Liver (tissue), 9 donors: ENCODE data around the gene CCDC167. TPM values are rescaled to one million over a fixed set of nuclear protein-coding genes. Genes with fewer than 3 reads are reported as not detected.

Source experiments
- DNase-seq: peaks from one replicate; pipeline ENCODE4 v3.0.0-alpha.2; 2017; ENCODE audit warnings: low spot score
- H3K27ac ChIP-seq, 2 donors: one replicate each; pipeline ENCODE4 v1.7.0; 2013; ENCODE audit warnings: inconsistent platforms in 2 of 2, low read length in 2 of 2, control low read depth in 1 of 2, low read depth in 1 of 2, mild to moderate bottlenecking in 1 of 2
- H3K27me3 ChIP-seq, 4 donors: one replicate each; pipeline versions ENCODE4 v1.6.1 to v1.7.0; 2013; ENCODE audit warnings: low read length in 3 of 4, inconsistent platforms in 1 of 4, mild to moderate bottlenecking in 1 of 4, moderate library complexity in 1 of 4; ENCODE audit not compliant: control insufficient read depth in 4 of 4, insufficient read depth in 4 of 4
- H3K36me3 ChIP-seq, 4 donors: one replicate each; pipeline versions ENCODE4 v1.6.1 to v1.7.0; 2013; ENCODE audit warnings: low read length in 3 of 4, mild to moderate bottlenecking in 3 of 4, low read depth in 1 of 4, moderate library complexity in 1 of 4; ENCODE audit not compliant: control insufficient read depth in 4 of 4, insufficient read depth in 3 of 4
- H3K4me1 ChIP-seq, 4 donors: one replicate each; pipeline versions ENCODE4 v1.6.1 to v1.7.0; 2013; ENCODE audit warnings: low read length in 3 of 4, mild to moderate bottlenecking in 3 of 4, moderate library complexity in 1 of 4; ENCODE audit not compliant: control insufficient read depth in 4 of 4, insufficient read depth in 4 of 4
- H3K4me3 ChIP-seq, 3 donors: one replicate each; pipeline versions ENCODE4 v1.6.1 to v1.7.0; 2013; ENCODE audit warnings: low read length in 3 of 3, control low read depth in 1 of 3, low read depth in 1 of 3, mild to moderate bottlenecking in 1 of 3
- H3K9ac ChIP-seq, 2 donors: one replicate each; pipeline ENCODE4 v1.7.0; 2013; ENCODE audit warnings: low read length in 2 of 2, mild to moderate bottlenecking in 2 of 2, moderate library complexity in 2 of 2, control low read depth in 1 of 2, low read depth in 1 of 2
- H3K9me3 ChIP-seq, 4 donors: one replicate each; pipeline versions ENCODE4 v1.6.1 to v1.7.0; 2013; ENCODE audit warnings: low read length in 3 of 4; ENCODE audit not compliant: control insufficient read depth in 4 of 4
- CTCF ChIP-seq: fragments of 150-350 bp; IDR thresholded peaks from 2 replicates; pipeline ENCODE4 v1.5.1; 2017; ENCODE audit warnings: improper control_type of control experiment, low read depth, low read length; ENCODE audit not compliant: missing input control
- EGR1 ChIP-seq, 2 donors: IDR thresholded peaks; 2 replicates each; pipeline ENCODE4 v1.6.1; 2016 to 2018; ENCODE audit warnings: antibody characterized with exemption in 2 of 2, low read depth in 2 of 2
- FOXA1 ChIP-seq: IDR thresholded peaks from 2 replicates; pipeline ENCODE4 v1.6.1; 2016; ENCODE audit warnings: antibody characterized with exemption
- FOXA2 ChIP-seq: IDR thresholded peaks from 2 replicates; pipeline ENCODE4 v1.6.1; 2016; ENCODE audit warnings: antibody characterized with exemption
- GABPA ChIP-seq, 2 donors: IDR thresholded peaks in 1 of 2; conservative IDR thresholded peaks in 1 of 2; 2 replicates each; pipeline ENCODE4 v1.6.1; 2016; ENCODE audit warnings: antibody characterized with exemption in 2 of 2, mild to moderate bottlenecking in 1 of 2, moderate library complexity in 1 of 2
- HNF4A ChIP-seq, 2 donors: conservative IDR thresholded peaks; 2 replicates each; pipeline ENCODE4 v1.6.1; 2016; ENCODE audit warnings: antibody characterized with exemption in 2 of 2, mild to moderate bottlenecking in 2 of 2
- HNF4G ChIP-seq: IDR thresholded peaks from 2 replicates; pipeline ENCODE4 v1.6.1; 2016; ENCODE audit warnings: antibody characterized with exemption
- JUND ChIP-seq, 2 donors: IDR thresholded peaks; 2 replicates each; pipeline ENCODE4 v1.6.1; 2016; ENCODE audit warnings: antibody characterized with exemption in 2 of 2
- MAX ChIP-seq: IDR thresholded peaks from 2 replicates; pipeline ENCODE4 v1.6.1; 2016; ENCODE audit warnings: antibody characterized with exemption
- NR2F2 ChIP-seq: IDR thresholded peaks from 2 replicates; pipeline ENCODE4 v1.6.1; 2016; ENCODE audit warnings: antibody characterized with exemption
- RAD21 ChIP-seq, 2 donors: IDR thresholded peaks; 2 replicates each; pipeline ENCODE4 v1.6.1; 2016; ENCODE audit warnings: antibody characterized with exemption in 2 of 2, mild to moderate bottlenecking in 2 of 2
- RXRA ChIP-seq, 2 donors: IDR thresholded peaks; 2 replicates each; pipeline ENCODE4 v1.6.1; 2017 to 2018; ENCODE audit warnings: antibody characterized with exemption in 2 of 2, mild to moderate bottlenecking in 1 of 2
- SP1 ChIP-seq: IDR thresholded peaks from 2 replicates; pipeline ENCODE4 v1.6.1; 2018; ENCODE audit warnings: antibody characterized with exemption, mild to moderate bottlenecking
- TAF1 ChIP-seq: conservative IDR thresholded peaks from 2 replicates; pipeline ENCODE4 v1.6.1; 2016; ENCODE audit warnings: antibody characterized with exemption, mild to moderate bottlenecking
- YY1 ChIP-seq: IDR thresholded peaks from 2 replicates; pipeline ENCODE4 v1.6.1; 2016; ENCODE audit warnings: antibody characterized with exemption, mild to moderate bottlenecking
- ZBTB33 ChIP-seq: IDR thresholded peaks from 2 replicates; pipeline ENCODE4 v1.6.1; 2016; ENCODE audit warnings: antibody characterized with exemption
- WGBS: extraction: QIAGEN DNeasy Blood & Tissue Kit; methylation state at CpG from one replicate; pipeline ENCODE4 v1.1.7; 2013; 5-methylcytosine and 5-hydroxymethylcytosine counted together
- polyA plus RNA-seq, 2 donors: library from polyadenylated mRNA; stranded (reverse) in 1 of 2; unstranded in 1 of 2; fragments of 200-250 nt in 1 of 2; fragments of >200 nt in 1 of 2; fragmentation: Nextera tagmentation in 1 of 2; extraction: Ambion mirVana in 1 of 2; gene quantifications; one replicate each; pipeline versions ENCODE4 v1.2.1 to v1.2.3, GENCODE V29; 2013 to 2015
- total RNA-seq, 2 donors: library from RNA; depleted of rRNA; stranded (reverse); fragments of >200 nt; gene quantifications; one replicate each; pipeline ENCODE4 v1.2.3, GENCODE V29; 2014
- TF ChIP-seq, protein P1 (sequence below): IDR thresholded peaks from 2 replicates; pipeline ENCODE4 v1.6.1; 2016; ENCODE audit warnings: antibody characterized with exemption
- TF ChIP-seq, protein P2 (sequence below): IDR thresholded peaks from 2 replicates; pipeline ENCODE4 v1.6.1; 2016; ENCODE audit warnings: antibody characterized with exemption, mild to moderate bottlenecking
- donor health status: healthy.
- donor health status: healthy.
- donor health status: healthy.
- donor health status: healthy.
- donor health status: healthy.

Gene CCDC167
- total and polyA plus RNA-seq, 4 donors: 14.1 to 54.8 (median 42.7) TPM

- Histone ChIP-seq H3K9me3 (no peaks in the 10 kb centered on the region), H3K36me3 (no peaks in the 10 kb centered on the region), H3K4me1 (no peaks in the 10 kb centered on the region), H3K9ac (no peak overlapping the region), H3K27ac (no peak overlapping the region), H3K4me3 (no peak overlapping the region), H3K27me3 (no peaks in the 10 kb centered on the region)
- no peak for TF ChIP-seq HNF4A (conservative IDR thresholded peaks at IDR 0.05)
- TF ChIP-seq YY1: no peak
- no peak for TF ChIP-seq RXRA (IDR thresholded peaks at IDR 0.05)
- TF ChIP-seq RAD21 (IDR thresholded peaks at IDR 0.05): no peak
- TF ChIP-seq JUND (IDR thresholded peaks at IDR 0.05): no peak
- TF ChIP-seq CTCF: no peak
- TF ChIP-seq GABPA (IDR thresholded peaks at IDR 0.05 in 1 of 2, conservative IDR thresholded peaks at IDR 0.05 in 1 of 2): no peak
- no peak for TF ChIP-seq FOXA2
- TF ChIP-seq, protein P1, sequence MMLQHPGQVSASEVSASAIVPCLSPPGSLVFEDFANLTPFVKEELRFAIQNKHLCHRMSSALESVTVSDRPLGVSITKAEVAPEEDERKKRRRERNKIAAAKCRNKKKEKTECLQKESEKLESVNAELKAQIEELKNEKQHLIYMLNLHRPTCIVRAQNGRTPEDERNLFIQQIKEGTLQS: no peak
- TF ChIP-seq FOXA1: no peak
- no peak for TF ChIP-seq SP1
- TF ChIP-seq MAX: no peak
- no peak for TF ChIP-seq HNF4G
- no peak for TF ChIP-seq TAF1
- TF ChIP-seq EGR1 (IDR thresholded peaks at IDR 0.05; ENCODE audit: low read depth in 2 of 2): no peak
- TF ChIP-seq ZBTB33: no peak
- TF ChIP-seq, protein P2, sequence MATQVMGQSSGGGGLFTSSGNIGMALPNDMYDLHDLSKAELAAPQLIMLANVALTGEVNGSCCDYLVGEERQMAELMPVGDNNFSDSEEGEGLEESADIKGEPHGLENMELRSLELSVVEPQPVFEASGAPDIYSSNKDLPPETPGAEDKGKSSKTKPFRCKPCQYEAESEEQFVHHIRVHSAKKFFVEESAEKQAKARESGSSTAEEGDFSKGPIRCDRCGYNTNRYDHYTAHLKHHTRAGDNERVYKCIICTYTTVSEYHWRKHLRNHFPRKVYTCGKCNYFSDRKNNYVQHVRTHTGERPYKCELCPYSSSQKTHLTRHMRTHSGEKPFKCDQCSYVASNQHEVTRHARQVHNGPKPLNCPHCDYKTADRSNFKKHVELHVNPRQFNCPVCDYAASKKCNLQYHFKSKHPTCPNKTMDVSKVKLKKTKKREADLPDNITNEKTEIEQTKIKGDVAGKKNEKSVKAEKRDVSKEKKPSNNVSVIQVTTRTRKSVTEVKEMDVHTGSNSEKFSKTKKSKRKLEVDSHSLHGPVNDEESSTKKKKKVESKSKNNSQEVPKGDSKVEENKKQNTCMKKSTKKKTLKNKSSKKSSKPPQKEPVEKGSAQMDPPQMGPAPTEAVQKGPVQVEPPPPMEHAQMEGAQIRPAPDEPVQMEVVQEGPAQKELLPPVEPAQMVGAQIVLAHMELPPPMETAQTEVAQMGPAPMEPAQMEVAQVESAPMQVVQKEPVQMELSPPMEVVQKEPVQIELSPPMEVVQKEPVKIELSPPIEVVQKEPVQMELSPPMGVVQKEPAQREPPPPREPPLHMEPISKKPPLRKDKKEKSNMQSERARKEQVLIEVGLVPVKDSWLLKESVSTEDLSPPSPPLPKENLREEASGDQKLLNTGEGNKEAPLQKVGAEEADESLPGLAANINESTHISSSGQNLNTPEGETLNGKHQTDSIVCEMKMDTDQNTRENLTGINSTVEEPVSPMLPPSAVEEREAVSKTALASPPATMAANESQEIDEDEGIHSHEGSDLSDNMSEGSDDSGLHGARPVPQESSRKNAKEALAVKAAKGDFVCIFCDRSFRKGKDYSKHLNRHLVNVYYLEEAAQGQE: no peak
- TF ChIP-seq NR2F2: no peak
- WGBS: 84% methylated on average over 7 of the region's 7 CpGs
- DNase-seq: no peak
Observed at GRCh38 chr6:37523412-37523811, 23.7 kb upstream of the CCDC167 start.
